RWPE2 (cell line): ENCODE data around the gene NT5C1B.

Experiments used
- ATAC-seq: fragments of 200-7000 bp; cut with Tn5 transposase; 3 replicates; pipeline ENCODE4 v1.9.1; 2021; ENCODE audit warnings: low read depth
- DNase-seq: peaks from one replicate; pipeline ENCODE4 v3.0.0-alpha.2; 2020; ENCODE audit warnings: low spot score
- H3K27ac ChIP-seq: fragments of 450-650 bp; 2 replicates; pipeline ENCODE4 v1.5.1; 2017; ENCODE audit warnings: mild to moderate bottlenecking; ENCODE audit not compliant: poor library complexity, severe bottlenecking
- H3K27me3 ChIP-seq: fragments of 250-450 bp; sonication (Bioruptor Pico); 2 replicates; pipeline ENCODE4 v1.5.1; 2021; ENCODE audit warnings: mild to moderate bottlenecking, moderate library complexity; ENCODE audit not compliant: insufficient read depth, poor library complexity, severe bottlenecking
- H3K36me3 ChIP-seq: fragments of 250-450 bp; sonication (Bioruptor Pico); 2 replicates; pipeline ENCODE4 v1.5.1; 2020; ENCODE audit warnings: low read depth, mild to moderate bottlenecking, moderate library complexity
- H3K4me1 ChIP-seq: fragments of 250-450 bp; sonication (Bioruptor Pico); 2 replicates; pipeline ENCODE4 v1.5.1; 2021; ENCODE audit warnings: mild to moderate bottlenecking, moderate library complexity; ENCODE audit not compliant: insufficient read depth, poor library complexity, severe bottlenecking
- H3K4me3 ChIP-seq: fragments of 250-450 bp; sonication (Bioruptor Pico); 2 replicates; pipeline ENCODE4 v1.5.1; 2021; ENCODE audit warnings: mild to moderate bottlenecking, moderate library complexity; ENCODE audit not compliant: severe bottlenecking
- H3K9me3 ChIP-seq: fragments of 250-450 bp; sonication (Bioruptor Pico); 2 replicates; pipeline ENCODE4 v1.5.1; 2021; ENCODE audit warnings: mild to moderate bottlenecking, moderate library complexity; ENCODE audit not compliant: severe bottlenecking
- TF ChIP-seq, protein P1 (sequence below): fragments of 450-650 bp; IDR thresholded peaks from one replicate; pipeline ENCODE4 v1.5.1; 2017; ENCODE audit warnings: mild to moderate bottlenecking, moderate library complexity; ENCODE audit not compliant: poor library complexity, severe bottlenecking

Gene NT5C1B

DNA sequence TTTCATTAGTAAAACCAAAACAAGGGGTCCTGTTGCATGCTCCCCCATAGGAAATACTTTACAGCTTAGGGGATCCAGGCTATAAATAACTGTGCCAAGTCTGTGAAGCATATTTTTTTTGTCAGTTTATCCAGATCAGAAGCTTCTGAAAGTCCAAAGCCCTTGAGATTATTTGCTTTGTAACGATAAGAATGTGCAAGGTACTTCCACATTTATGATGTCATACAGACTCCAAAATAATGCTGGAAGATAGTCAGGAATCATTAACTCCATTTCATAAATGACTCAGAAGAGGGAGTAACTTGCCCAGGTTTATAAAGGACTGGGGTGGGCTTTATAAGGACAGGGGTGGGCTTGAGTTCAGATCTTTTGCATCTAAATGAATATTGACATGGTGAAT is 58.2 kb downstream of the NT5C1B start:
- Histone ChIP-seq H3K4me1 (peaks cover 4% of the 10 kb centered on the region), H3K4me3 (no peak overlapping the region), H3K27ac (no peak overlapping the region), H3K27me3 (no peaks in the 10 kb centered on the region), H3K9me3 (no peaks in the 10 kb centered on the region), H3K36me3 (no peaks in the 10 kb centered on the region)
- ATAC-seq (no peak), DNase-seq (no peak)
- TF ChIP-seq, protein P1, sequence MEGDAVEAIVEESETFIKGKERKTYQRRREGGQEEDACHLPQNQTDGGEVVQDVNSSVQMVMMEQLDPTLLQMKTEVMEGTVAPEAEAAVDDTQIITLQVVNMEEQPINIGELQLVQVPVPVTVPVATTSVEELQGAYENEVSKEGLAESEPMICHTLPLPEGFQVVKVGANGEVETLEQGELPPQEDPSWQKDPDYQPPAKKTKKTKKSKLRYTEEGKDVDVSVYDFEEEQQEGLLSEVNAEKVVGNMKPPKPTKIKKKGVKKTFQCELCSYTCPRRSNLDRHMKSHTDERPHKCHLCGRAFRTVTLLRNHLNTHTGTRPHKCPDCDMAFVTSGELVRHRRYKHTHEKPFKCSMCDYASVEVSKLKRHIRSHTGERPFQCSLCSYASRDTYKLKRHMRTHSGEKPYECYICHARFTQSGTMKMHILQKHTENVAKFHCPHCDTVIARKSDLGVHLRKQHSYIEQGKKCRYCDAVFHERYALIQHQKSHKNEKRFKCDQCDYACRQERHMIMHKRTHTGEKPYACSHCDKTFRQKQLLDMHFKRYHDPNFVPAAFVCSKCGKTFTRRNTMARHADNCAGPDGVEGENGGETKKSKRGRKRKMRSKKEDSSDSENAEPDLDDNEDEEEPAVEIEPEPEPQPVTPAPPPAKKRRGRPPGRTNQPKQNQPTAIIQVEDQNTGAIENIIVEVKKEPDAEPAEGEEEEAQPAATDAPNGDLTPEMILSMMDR: no peak

DNA sequence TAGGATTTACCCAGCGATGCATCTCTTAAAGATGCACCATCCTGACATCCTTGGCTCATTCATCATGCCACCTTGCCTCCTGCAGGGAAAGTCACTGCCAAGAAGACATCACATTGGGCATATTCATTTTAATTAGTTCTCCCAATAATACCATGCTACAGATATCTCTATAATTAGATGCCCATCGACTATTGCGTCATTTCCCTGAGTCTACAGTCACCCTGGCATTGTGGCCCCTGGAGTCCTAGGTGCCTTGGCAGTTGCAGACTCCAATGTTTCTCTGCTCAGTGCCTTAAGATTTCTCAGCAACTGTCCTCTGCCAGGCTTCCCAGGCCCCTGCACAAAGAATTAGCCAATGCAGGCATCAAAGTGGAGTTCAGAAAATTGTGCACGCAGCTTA is 61.5 kb downstream of the NT5C1B start:
- TF ChIP-seq, protein P1: no peak

DNA sequence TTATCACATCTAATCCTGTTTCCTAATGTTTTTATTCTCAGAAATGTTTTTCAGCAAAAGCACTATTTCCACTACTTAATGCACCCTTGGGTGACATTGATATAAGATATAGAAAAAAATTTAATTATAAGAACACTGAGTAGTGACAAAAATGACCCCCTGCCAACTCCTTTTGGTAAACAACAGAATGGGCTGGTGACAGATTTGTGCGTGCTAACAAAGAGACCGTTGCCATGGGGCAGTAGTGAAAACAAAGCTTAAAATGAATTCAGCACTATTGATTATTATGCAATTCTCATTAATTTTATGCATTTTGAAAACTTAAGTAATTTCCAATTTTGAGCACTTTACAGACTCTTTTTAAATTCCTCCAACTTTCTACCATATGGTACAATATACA is 62.0 kb downstream of the NT5C1B start:
- Histone ChIP-seq H3K4me3 (no peak overlapping the region), H3K27me3 (no peaks in the 10 kb centered on the region), H3K36me3 (no peaks in the 10 kb centered on the region), H3K27ac (no peak overlapping the region), H3K4me1 (no peaks in the 10 kb centered on the region), H3K9me3 (no peaks in the 10 kb centered on the region)
- DNase-seq: no peak
- TF ChIP-seq, protein P1: no peak
- no peak for ATAC-seq

More for the DNA sequence above, 61.5 kb downstream of the NT5C1B start:
- Histone ChIP-seq H3K27me3 (no peaks in the 10 kb centered on the region), H3K27ac (no peak overlapping the region), H3K9me3 (no peaks in the 10 kb centered on the region), H3K4me3 (no peak overlapping the region), H3K36me3 (no peaks in the 10 kb centered on the region), H3K4me1 (no peaks in the 10 kb centered on the region)
- DNase-seq (no peak), ATAC-seq (no peak)

DNA sequence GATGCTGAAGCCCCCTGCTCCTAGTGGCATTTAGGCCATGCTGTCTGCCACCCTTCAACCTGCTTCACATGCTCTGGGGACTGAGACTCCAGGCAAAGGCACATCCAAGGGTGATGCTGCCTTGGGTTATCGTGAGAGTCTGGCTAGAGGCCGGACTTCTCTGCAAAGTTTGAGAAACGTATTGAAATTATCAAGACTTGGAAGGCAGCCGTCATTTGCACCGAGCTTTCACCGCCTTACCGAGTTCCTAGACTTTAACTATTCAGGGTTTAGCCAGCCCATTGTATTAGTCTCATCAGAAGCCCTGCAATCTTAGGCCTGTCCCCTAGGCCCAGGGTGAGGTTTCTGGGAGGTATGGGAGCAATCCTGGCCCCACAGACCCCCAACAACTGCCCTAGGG is 62.9 kb downstream of the NT5C1B start:
- H3K4me3 ChIP-seq: no peak overlapping the region
- H3K27ac ChIP-seq: no peak overlapping the region
- H3K27me3 ChIP-seq: no peaks in the 10 kb centered on the region
- no peaks in the 10 kb centered on the region for H3K36me3 ChIP-seq
- ATAC-seq (no peak), DNase-seq (no peak)
- TF ChIP-seq, protein P1: no peak
- no peaks in the 10 kb centered on the region for H3K9me3 ChIP-seq
- H3K4me1 ChIP-seq: no peaks in the 10 kb centered on the region

DNA sequence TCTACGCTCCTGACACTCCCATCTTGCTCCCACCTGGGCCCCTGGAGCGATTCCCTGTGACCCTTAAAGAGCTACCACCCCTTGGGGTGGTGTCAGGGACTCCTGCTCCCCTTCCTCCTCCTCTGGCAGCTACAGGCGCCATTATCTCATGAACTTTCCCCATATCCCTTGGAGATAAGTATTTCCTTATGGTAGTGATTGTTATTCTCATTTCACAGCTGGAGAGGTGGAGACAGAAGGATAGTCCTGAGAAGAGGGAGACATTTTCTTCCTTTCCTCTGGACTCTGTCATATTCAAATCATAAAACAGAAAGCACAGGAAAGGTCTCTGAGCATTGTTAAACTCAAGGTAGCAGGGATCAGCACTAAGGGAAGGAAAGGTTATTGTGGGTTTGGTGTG is 63.5 kb downstream of the NT5C1B start:
- TF ChIP-seq, protein P1: no peak
- DNase-seq: no peak
- H3K4me3 ChIP-seq: no peak overlapping the region
- H3K27me3 ChIP-seq: no peaks in the 10 kb centered on the region
- H3K4me1 ChIP-seq: no peaks in the 10 kb centered on the region
- ATAC-seq: no peak
- H3K9me3 ChIP-seq: no peaks in the 10 kb centered on the region
- H3K36me3 ChIP-seq: no peaks in the 10 kb centered on the region
- H3K27ac ChIP-seq: no peak overlapping the region
